WTC11 (cell line): ENCODE results near the gene ZSCAN20. TPM values are rescaled to one million over a fixed set of nuclear protein-coding genes. Genes with fewer than 3 reads are reported as not detected.

Source experiments
- ATAC-seq: fragments of 200-7000 bp; cut with Tn5 transposase; 2 replicates; pipeline ENCODE4 v1.10.0; 2021; ENCODE audit warnings: mild to moderate bottlenecking, moderate library complexity
- CTCF ChIA-PET: fragments of 300-600 bp; sonication (Branson Sonifier 250); formaldehyde crosslinking; loops from one replicate; lab custom pipeline; 2021; ENCODE audit warnings: antibody characterized with exemption; lab: Charles Lee
- POLR2A ChIA-PET: fragments of 350-600 bp; sonication (Branson Sonifier 250); formaldehyde crosslinking; loops from one replicate; lab custom pipeline; 2021; ENCODE audit warnings: antibody characterized with exemption; lab: Charles Lee
- DNase-seq: peaks from one replicate; pipeline ENCODE4 v3.0.0; 2021; ENCODE audit warnings: low spot score
- H3K27ac Mint-ChIP-seq: 2 replicates; pipeline ENCODE4 v1.8.0; 2021; ENCODE audit warnings: mixed read lengths
- H3K27me3 Mint-ChIP-seq: 2 replicates; pipeline ENCODE4 v1.8.0; 2021; ENCODE audit warnings: low read depth, mild to moderate bottlenecking, moderate library complexity, mixed read lengths
- H3K36me3 Mint-ChIP-seq: 2 replicates; pipeline ENCODE4 v1.8.0; 2021; ENCODE audit warnings: mixed read lengths
- H3K4me1 Mint-ChIP-seq: 2 replicates; pipeline ENCODE4 v1.8.0; 2022; ENCODE audit warnings: mixed read lengths
- H3K4me3 Mint-ChIP-seq: 2 replicates; pipeline ENCODE4 v1.8.0; 2021; ENCODE audit warnings: mild to moderate bottlenecking, moderate library complexity, mixed read lengths
- H3K9me3 Mint-ChIP-seq: 2 replicates; pipeline ENCODE4 v1.8.0; 2021; ENCODE audit warnings: mixed read lengths
- ATF1 ChIP-seq: sonication (generic); formaldehyde crosslinking; IDR thresholded peaks from 2 replicates; pipeline ENCODE4 v1.8.1; 2023; ENCODE audit warnings: mild to moderate bottlenecking, moderate library complexity, missing genetic modification reagents
- ELF4 ChIP-seq: sonication (generic); formaldehyde crosslinking; IDR thresholded peaks from 2 replicates; pipeline ENCODE4 v1.8.1; 2022; ENCODE audit warnings: low read depth, mild to moderate bottlenecking, moderate library complexity, missing genetic modification reagents
- ERG ChIP-seq: fragments of 250-450 bp; sonication (Bioruptor Pico); IDR thresholded peaks from 2 replicates; pipeline ENCODE4 v1.8.0; 2021; ENCODE audit warnings: mild to moderate bottlenecking
- FOXJ3 ChIP-seq: sonication (generic); formaldehyde crosslinking; IDR thresholded peaks from 2 replicates; pipeline ENCODE4 v1.9.0; 2021; ENCODE audit warnings: missing genetic modification reagents, mild to moderate bottlenecking, borderline replicate concordance
- FOXK1 ChIP-seq: sonication (generic); formaldehyde crosslinking; IDR thresholded peaks from 2 replicates; pipeline ENCODE4 v1.8.0; 2022; ENCODE audit warnings: mild to moderate bottlenecking, moderate library complexity, missing genetic modification reagents
- GABPB1 ChIP-seq: sonication (generic); formaldehyde crosslinking; IDR thresholded peaks from 2 replicates; pipeline ENCODE4 v1.8.1; 2023; ENCODE audit warnings: mild to moderate bottlenecking, missing genetic modification reagents
- HMGXB4 ChIP-seq: sonication (generic); formaldehyde crosslinking; IDR thresholded peaks from 2 replicates; pipeline ENCODE4 v1.8.1; 2023; ENCODE audit warnings: mild to moderate bottlenecking, moderate library complexity, missing genetic modification reagents
- KAT7 ChIP-seq: sonication (generic); formaldehyde crosslinking; IDR thresholded peaks from 2 replicates; pipeline ENCODE4 v1.8.1; 2023; ENCODE audit warnings: missing genetic modification reagents, mild to moderate bottlenecking, borderline replicate concordance
- MYBL2 ChIP-seq: sonication (generic); formaldehyde crosslinking; IDR thresholded peaks from 2 replicates; pipeline ENCODE4 v1.8.1; 2023; ENCODE audit warnings: mild to moderate bottlenecking, moderate library complexity, missing genetic modification reagents
- NFE2L1 ChIP-seq: sonication (generic); formaldehyde crosslinking; IDR thresholded peaks from 2 replicates; pipeline ENCODE4 v1.8.1; 2023; ENCODE audit warnings: missing genetic modification reagents
- PREB ChIP-seq: sonication (generic); formaldehyde crosslinking; IDR thresholded peaks from 2 replicates; pipeline ENCODE4 v1.8.1; 2022; ENCODE audit warnings: mild to moderate bottlenecking, missing genetic modification reagents, moderate library complexity, borderline replicate concordance
- SP1 ChIP-seq: sonication (generic); formaldehyde crosslinking; conservative IDR thresholded peaks from 2 replicates; pipeline ENCODE4 v1.8.1; 2022; ENCODE audit warnings: missing genetic modification reagents
- USF1 ChIP-seq: sonication (generic); formaldehyde crosslinking; IDR thresholded peaks from 2 replicates; pipeline ENCODE4 v1.8.0; 2022; ENCODE audit warnings: mild to moderate bottlenecking, missing genetic modification reagents
- ZNF281 ChIP-seq: sonication (generic); formaldehyde crosslinking; IDR thresholded peaks from 2 replicates; pipeline ENCODE4 v1.8.0; 2023; ENCODE audit warnings: mild to moderate bottlenecking, missing genetic modification reagents
- ZSCAN18 ChIP-seq: fragments of 250-450 bp; sonication (Bioruptor Pico); IDR thresholded peaks from 2 replicates; pipeline ENCODE4 v2.1.2; 2022; ENCODE audit warnings: mild to moderate bottlenecking, moderate library complexity
- total RNA-seq: library from RNA; stranded (reverse); gene quantifications from 3 replicates; pipeline ENCODE4 v1.2.3, GENCODE V29; 2021
- TF ChIP-seq, protein P1 (sequence below): sonication (generic); formaldehyde crosslinking; IDR thresholded peaks from 2 replicates; pipeline ENCODE4 v1.8.1; 2023; ENCODE audit warnings: mild to moderate bottlenecking, missing genetic modification reagents, moderate library complexity
- TF ChIP-seq, protein P2 (sequence below): fragments of 250-450 bp; sonication (Bioruptor Pico); IDR thresholded peaks from 2 replicates; pipeline ENCODE4 v1.9.0; 2021; ENCODE audit warnings: mild to moderate bottlenecking

ZSCAN20 gene
- total RNA-seq, 1 experiment from 2014 or later: 3.7 TPM

DNA sequence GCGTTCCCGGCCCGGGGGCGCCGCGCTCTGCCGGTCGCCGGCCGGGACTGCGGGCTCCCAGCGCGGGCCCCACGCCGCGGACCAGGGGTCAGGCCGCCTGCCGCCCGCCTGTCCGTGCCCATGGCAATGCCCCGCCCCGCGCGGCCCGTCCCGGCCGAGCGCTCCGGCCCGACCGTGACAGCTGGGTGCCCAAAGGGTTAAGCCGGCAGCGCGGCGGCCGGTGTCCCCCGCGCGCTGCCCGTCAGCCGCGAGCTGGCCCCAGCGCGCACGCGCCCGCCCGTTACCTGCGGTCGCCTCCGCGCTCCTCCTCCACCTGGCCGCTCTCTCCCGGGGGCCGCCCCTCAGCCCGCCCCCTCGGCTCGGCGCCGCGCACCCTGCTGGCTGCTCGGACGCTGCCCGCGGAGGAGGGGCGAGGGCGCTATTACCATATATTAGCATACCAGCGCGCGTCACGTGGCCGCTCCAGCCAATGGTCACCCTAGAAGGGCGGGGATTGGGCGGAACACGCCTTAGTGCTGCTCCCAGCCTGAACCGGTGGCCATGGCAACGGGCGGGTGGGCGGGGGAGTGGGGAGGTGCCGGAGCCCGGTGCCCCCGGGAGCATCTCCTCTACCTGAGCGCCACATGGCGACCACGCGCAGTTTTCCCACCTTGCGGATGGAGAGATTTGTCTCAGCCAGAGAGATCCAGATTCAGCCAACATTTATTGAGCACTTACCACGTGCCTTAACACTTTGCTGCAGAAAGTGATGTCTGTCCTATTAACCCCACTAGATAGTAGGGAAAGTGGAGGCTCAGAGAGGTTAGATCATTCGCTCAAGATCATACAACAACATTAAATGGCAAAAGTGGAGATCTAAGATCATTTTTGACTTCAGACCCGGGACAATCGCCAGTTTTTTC, 41.5 kb upstream of the ZSCAN20 start, which contains the start of gene PHC2 (continued):
- TF ChIP-seq ZNF281 (CRISPR knock-in tag) (no peak), USF1 (peak; percentile 96), SP1 (peak; percentile 72), NFE2L1 (CRISPR knock-in tag) (no peak)
- TF ChIP-seq, protein P1, sequence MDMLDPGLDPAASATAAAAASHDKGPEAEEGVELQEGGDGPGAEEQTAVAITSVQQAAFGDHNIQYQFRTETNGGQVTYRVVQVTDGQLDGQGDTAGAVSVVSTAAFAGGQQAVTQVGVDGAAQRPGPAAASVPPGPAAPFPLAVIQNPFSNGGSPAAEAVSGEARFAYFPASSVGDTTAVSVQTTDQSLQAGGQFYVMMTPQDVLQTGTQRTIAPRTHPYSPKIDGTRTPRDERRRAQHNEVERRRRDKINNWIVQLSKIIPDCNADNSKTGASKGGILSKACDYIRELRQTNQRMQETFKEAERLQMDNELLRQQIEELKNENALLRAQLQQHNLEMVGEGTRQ: peak; percentile 97

GRCh38 chr1:33433509-33434362, 38.7 kb upstream of the ZSCAN20 start:
- Mint-ChIP-seq H3K9me3 (no peaks in the 10 kb centered on the region), H3K4me1 (peaks cover 14% of the 10 kb centered on the region), H3K36me3 (no peaks in the 10 kb centered on the region), H3K4me3 (no peak overlapping the region), H3K27me3 (peaks cover 35% of the 10 kb centered on the region), H3K27ac (no peak overlapping the region)
- DNase-seq (no peak), ATAC-seq (no peak)
- peak; percentile 73 for TF ChIP-seq GABPB1 (CRISPR knock-in tag)
- no peak for TF ChIP-seq ERG (CRISPR knock-in tag)
- ChIA-PET POLR2A (no interaction called here), CTCF (interaction anchor here (0.9 kb wide), 1 partner anchor 138 kb away, joined by 3 read pairs; no protein-coding TSS in a partner anchor)

GRCh38 chr1:33434363-33434750, 38.1 kb upstream of the ZSCAN20 start:
- H3K36me3 Mint-ChIP-seq: no peaks in the 10 kb centered on the region
- no peak overlapping the region for H3K4me3 Mint-ChIP-seq
- ChIA-PET CTCF (no interaction called here), POLR2A (no interaction called here)
- ATAC-seq: no peak
- TF ChIP-seq FOXJ3: no peak
- no peak for TF ChIP-seq ZSCAN18 (CRISPR knock-in tag)
- TF ChIP-seq PREB (CRISPR knock-in tag): no peak
- TF ChIP-seq, protein P2, sequence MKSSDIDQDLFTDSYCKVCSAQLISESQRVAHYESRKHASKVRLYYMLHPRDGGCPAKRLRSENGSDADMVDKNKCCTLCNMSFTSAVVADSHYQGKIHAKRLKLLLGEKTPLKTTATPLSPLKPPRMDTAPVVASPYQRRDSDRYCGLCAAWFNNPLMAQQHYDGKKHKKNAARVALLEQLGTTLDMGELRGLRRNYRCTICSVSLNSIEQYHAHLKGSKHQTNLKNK (CRISPR knock-in tag): no peak
- TF ChIP-seq FOXK1 (CRISPR knock-in tag): no peak
- no peak for TF ChIP-seq ATF1 (CRISPR knock-in tag)
- TF ChIP-seq KAT7 (CRISPR knock-in tag): no peak
- no peak for TF ChIP-seq MYBL2 (CRISPR knock-in tag)
- TF ChIP-seq HMGXB4 (CRISPR knock-in tag): no peak
- TF ChIP-seq ELF4 (CRISPR knock-in tag): no peak
- TF ChIP-seq, all 79 proteins: peak for 0
- no peak for DNase-seq
- peaks cover 14% of the 10 kb centered on the region for H3K4me1 Mint-ChIP-seq
- peaks cover 36% of the 10 kb centered on the region for H3K27me3 Mint-ChIP-seq
- H3K27ac Mint-ChIP-seq: no peak overlapping the region
- no peaks in the 10 kb centered on the region for H3K9me3 Mint-ChIP-seq
